Measurements from ENCODE around the gene NUCB2. TPM values are rescaled to one million over a fixed set of nuclear protein-coding genes. Genes with fewer than 3 reads are reported as not detected.
"Not testable (repeated sequence)": the region's sequence is repeated elsewhere in the genome, so short reads cannot be mapped to it uniquely, and the experiment has no call there.

The NUCB2 gene
- total RNA-seq, 4 donors from 2014 or later: 12.2 to 42.7 (median 17.3) TPM

- Histone ChIP-seq H3K27me3 (no peaks in the 10 kb centered on the region), H3K4me1 (no peaks in the 10 kb centered on the region), H3K27ac (no peak overlapping the region), H3K9me3 (no peaks in the 10 kb centered on the region), H3K36me3 (no peaks in the 10 kb centered on the region), H3K4me3 (no peak overlapping the region)
- TF ChIP-seq POLR2A (IDR thresholded peaks at IDR 0.05) (no peak), CTCF (IDR thresholded peaks at IDR 0.05) (no peak)
- DNase-seq: no peak
Measured at GRCh38 chr11:17266781-17267180, 9.8 kb upstream of the NUCB2 start.

- no peak for TF ChIP-seq POLR2A (IDR thresholded peaks at IDR 0.05)
- no peak for TF ChIP-seq CTCF (IDR thresholded peaks at IDR 0.05)
- H3K4me1 ChIP-seq: no peaks in the 10 kb centered on the region
- no peaks in the 10 kb centered on the region for H3K9me3 ChIP-seq
- no peaks in the 10 kb centered on the region for H3K27me3 ChIP-seq
- no peak overlapping the region for H3K4me3 ChIP-seq
- no peak for DNase-seq
- no peak overlapping the region for H3K27ac ChIP-seq
- H3K36me3 ChIP-seq: no peaks in the 10 kb centered on the region
Measured at GRCh38 chr11:17267576-17267975, 9.0 kb upstream of the NUCB2 start.

GRCh38 chr11:17268500-17268899 is 8.0 kb upstream of the NUCB2 start:
- not testable (repeated sequence) for H3K4me1 ChIP-seq, H3K36me3 ChIP-seq, DNase-seq, H3K9me3 ChIP-seq, H3K4me3 ChIP-seq, H3K27me3 ChIP-seq, H3K27ac ChIP-seq

- Histone ChIP-seq H3K27ac (no peak overlapping the region), H3K36me3 (no peaks in the 10 kb centered on the region), H3K4me1 (no peaks in the 10 kb centered on the region), H3K4me3 (no peak overlapping the region), H3K27me3 (no peaks in the 10 kb centered on the region), H3K9me3 (no peaks in the 10 kb centered on the region)
- no peak for DNase-seq
- TF ChIP-seq POLR2A (IDR thresholded peaks at IDR 0.05): no peak
- TF ChIP-seq CTCF (IDR thresholded peaks at IDR 0.05): no peak
Measured at GRCh38 chr11:17268902-17269301, 7.6 kb upstream of the NUCB2 start.

- Histone ChIP-seq H3K4me3 (no peak overlapping the region), H3K27ac (no peak overlapping the region), H3K9me3 (no peaks in the 10 kb centered on the region), H3K27me3 (no peaks in the 10 kb centered on the region), H3K36me3 (no peaks in the 10 kb centered on the region), H3K4me1 (peaks cover 0 to 13% (median 0%) of the 10 kb centered on the region in 4 donors)
- TF ChIP-seq CTCF (IDR thresholded peaks at IDR 0.05) (no peak), POLR2A (IDR thresholded peaks at IDR 0.05) (no peak)
- no peak for DNase-seq
Measured at GRCh38 chr11:17272801-17273200, 3.7 kb upstream of the NUCB2 start.

GRCh38 chr11:17273211-17273610 is 3.3 kb upstream of the NUCB2 start:
- H3K36me3 ChIP-seq: no peaks in the 10 kb centered on the region
- DNase-seq: no peak
- H3K9me3 ChIP-seq: no peaks in the 10 kb centered on the region
- H3K27me3 ChIP-seq: no peaks in the 10 kb centered on the region
- no peak overlapping the region for H3K4me3 ChIP-seq
- TF ChIP-seq POLR2A (IDR thresholded peaks at IDR 0.05): no peak
- TF ChIP-seq CTCF (IDR thresholded peaks at IDR 0.05): no peak
- peaks cover 0 to 13% (median 0%) of the 10 kb centered on the region in 4 donors for H3K4me1 ChIP-seq
- H3K27ac ChIP-seq: no peak overlapping the region

All from Peyer's patch (tissue), 4 donors.